Vagina (tissue), 2 donors: ENCODE data around the gene DDC.

Experiments used
- CTCF ChIP-seq, 3 experiments: fragments of 450-650 bp in 2 of 3; fragments of 200-600 bp in 1 of 3; sonication (generic) in 1 of 3; IDR thresholded peaks; one replicate each; pipeline ENCODE4 v1.5.1; 2017 to 2019; ENCODE audit warnings: antibody characterized with exemption in 3 of 3, mild to moderate bottlenecking in 2 of 3, moderate library complexity in 2 of 3
- POLR2A ChIP-seq, 2 donors: fragments of 450-650 bp; IDR thresholded peaks; one replicate each; pipeline ENCODE4 v1.6.1; 2017; ENCODE audit warnings: antibody characterized with exemption in 2 of 2, mild to moderate bottlenecking in 2 of 2, moderate library complexity in 2 of 2

GRCh38 chr7:50427518-50427917 lies 137.7 kb downstream of the DDC start:
- TF ChIP-seq CTCF (IDR thresholded peaks at IDR 0.05) (no peak), POLR2A (IDR thresholded peaks at IDR 0.05) (no peak)
